DND-41 (cell line): ENCODE results near the gene PTPRN2.

ENCODE experiments used
- EZH2 ChIP-seq: IDR thresholded peaks from 3 replicates; pipeline ENCODE4 v1.6.1; 2012; ENCODE audit warnings: borderline replicate concordance, low read depth, mild to moderate bottlenecking, moderate library complexity, low read length, inconsistent platforms; ENCODE audit not compliant: severe bottlenecking
- TF ChIP-seq, protein P1 (sequence below): IDR thresholded peaks from 2 replicates; pipeline ENCODE4 v1.5.1; 2012; ENCODE audit warnings: borderline replicate concordance, low read length, moderate library complexity, mild to moderate bottlenecking; ENCODE audit not compliant: poor library complexity, severe bottlenecking; ENCODE audit errors: extremely low read depth

DNA sequence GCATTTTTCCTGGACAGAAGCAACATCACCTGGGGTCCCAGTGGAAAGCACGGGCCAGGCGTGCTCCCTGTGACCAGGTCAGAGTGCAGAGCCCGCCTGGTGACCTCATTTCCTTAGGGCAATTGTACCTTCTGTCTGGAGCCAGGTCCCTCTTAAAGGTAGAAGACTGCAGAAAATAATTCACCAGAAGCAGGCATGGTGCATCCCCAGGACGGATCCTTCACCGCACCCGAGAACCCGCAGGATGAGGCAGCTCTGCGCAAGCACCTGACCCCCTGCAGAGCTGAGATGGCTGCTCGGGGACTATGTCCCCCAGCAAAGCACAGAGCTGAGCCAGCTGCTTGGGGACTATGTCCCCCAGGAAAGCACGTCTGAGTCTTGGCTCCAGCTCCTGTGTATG is 557.6 kb downstream of the PTPRN2 start:
- TF ChIP-seq, protein P1, sequence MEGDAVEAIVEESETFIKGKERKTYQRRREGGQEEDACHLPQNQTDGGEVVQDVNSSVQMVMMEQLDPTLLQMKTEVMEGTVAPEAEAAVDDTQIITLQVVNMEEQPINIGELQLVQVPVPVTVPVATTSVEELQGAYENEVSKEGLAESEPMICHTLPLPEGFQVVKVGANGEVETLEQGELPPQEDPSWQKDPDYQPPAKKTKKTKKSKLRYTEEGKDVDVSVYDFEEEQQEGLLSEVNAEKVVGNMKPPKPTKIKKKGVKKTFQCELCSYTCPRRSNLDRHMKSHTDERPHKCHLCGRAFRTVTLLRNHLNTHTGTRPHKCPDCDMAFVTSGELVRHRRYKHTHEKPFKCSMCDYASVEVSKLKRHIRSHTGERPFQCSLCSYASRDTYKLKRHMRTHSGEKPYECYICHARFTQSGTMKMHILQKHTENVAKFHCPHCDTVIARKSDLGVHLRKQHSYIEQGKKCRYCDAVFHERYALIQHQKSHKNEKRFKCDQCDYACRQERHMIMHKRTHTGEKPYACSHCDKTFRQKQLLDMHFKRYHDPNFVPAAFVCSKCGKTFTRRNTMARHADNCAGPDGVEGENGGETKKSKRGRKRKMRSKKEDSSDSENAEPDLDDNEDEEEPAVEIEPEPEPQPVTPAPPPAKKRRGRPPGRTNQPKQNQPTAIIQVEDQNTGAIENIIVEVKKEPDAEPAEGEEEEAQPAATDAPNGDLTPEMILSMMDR: no peak
- TF ChIP-seq EZH2: no peak
